AG04450 (cell line): Measurements from ENCODE around the gene CT83. TPM values are rescaled to one million over a fixed set of nuclear protein-coding genes. Genes with fewer than 3 reads are reported as not detected.

Experiments
- CTCF ChIA-PET: fragments of 300-600, 350-600 bp; formaldehyde crosslinking; extraction: SDS; loops from one replicate; lab custom pipeline; 2022; ENCODE audit warnings: antibody characterized with exemption, inconsistent platforms; lab: Charles Lee
- POLR2A ChIA-PET: fragments of 350-600 bp; formaldehyde crosslinking; extraction: SDS; loops from one replicate; lab custom pipeline; 2021; ENCODE audit warnings: antibody characterized with exemption, inconsistent platforms; lab: Yijun Ruan, JAX
- DNase-seq: peaks from one replicate; pipeline ENCODE4 v3.0.0-alpha.2; 2011; ENCODE audit warnings: low read depth, low spot score
- H3K27ac ChIP-seq: one replicate; pipeline ENCODE4 v1.5.1; 2012; ENCODE audit warnings: low read depth, low read length, control low read depth
- H3K27me3 ChIP-seq: one replicate; pipeline ENCODE4 v1.6.0; 2012; ENCODE audit warnings: low read length; ENCODE audit not compliant: control insufficient read depth, insufficient read depth
- H3K4me3 ChIP-seq: 2 replicates; pipeline ENCODE4 v1.5.1; 2011; ENCODE audit warnings: mild to moderate bottlenecking, low read depth, low read length, control low read depth
- H3K9me3 ChIP-seq: 2 replicates; pipeline ENCODE4 v1.5.1; 2012; ENCODE audit warnings: low read length; ENCODE audit not compliant: control insufficient read depth, insufficient read depth
- polyA plus RNA-seq: library from polyadenylated mRNA; depleted of rRNA; stranded (reverse); fragments of >200 nt; gene quantifications from 2 replicates; pipeline ENCODE4 v1.2.3, GENCODE V29; 2011; rRNA removed
- TF ChIP-seq, protein P1 (sequence below): IDR thresholded peaks from 2 replicates; pipeline ENCODE4 v1.5.1; 2011; ENCODE audit warnings: low read depth, low read length, control low read depth, inconsistent platforms

Gene CT83
- polyA plus RNA-seq, 1 experiment: not detected

DNA sequence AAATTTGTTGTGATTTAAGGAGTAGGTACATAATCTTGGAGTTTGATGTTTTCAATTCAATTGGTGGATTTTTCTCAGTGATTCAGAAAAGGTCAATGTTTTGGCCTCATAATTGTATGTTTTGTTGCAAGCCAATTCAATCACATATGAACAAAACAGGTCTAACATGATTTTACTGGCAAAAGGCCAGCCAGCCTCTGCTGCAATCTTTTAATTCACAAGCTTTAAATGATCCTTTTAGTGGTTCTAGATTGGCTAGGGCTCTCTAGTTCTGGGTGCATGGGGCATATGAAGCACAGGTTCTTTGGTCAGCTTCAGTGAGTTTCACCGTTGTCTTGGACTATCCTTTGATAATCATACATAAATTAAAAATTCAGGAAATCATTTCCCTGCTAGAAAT is 45.6 kb downstream of the CT83 start:
- DNase-seq: no peak
- ChIA-PET POLR2A (no interaction called here), CTCF (interaction anchor here (0.5 kb wide), 1 partner anchor 21 kb away, joined by 3 read pairs; no protein-coding TSS in a partner anchor)
- TF ChIP-seq, protein P1, sequence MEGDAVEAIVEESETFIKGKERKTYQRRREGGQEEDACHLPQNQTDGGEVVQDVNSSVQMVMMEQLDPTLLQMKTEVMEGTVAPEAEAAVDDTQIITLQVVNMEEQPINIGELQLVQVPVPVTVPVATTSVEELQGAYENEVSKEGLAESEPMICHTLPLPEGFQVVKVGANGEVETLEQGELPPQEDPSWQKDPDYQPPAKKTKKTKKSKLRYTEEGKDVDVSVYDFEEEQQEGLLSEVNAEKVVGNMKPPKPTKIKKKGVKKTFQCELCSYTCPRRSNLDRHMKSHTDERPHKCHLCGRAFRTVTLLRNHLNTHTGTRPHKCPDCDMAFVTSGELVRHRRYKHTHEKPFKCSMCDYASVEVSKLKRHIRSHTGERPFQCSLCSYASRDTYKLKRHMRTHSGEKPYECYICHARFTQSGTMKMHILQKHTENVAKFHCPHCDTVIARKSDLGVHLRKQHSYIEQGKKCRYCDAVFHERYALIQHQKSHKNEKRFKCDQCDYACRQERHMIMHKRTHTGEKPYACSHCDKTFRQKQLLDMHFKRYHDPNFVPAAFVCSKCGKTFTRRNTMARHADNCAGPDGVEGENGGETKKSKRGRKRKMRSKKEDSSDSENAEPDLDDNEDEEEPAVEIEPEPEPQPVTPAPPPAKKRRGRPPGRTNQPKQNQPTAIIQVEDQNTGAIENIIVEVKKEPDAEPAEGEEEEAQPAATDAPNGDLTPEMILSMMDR: no peak
- Histone ChIP-seq H3K9me3 (no peaks in the 10 kb centered on the region; the same call in 1 of the 2 replicates), H3K27me3 (no peaks in the 10 kb centered on the region), H3K4me3 (no peak overlapping the region), H3K27ac (no peak overlapping the region)

DNA sequence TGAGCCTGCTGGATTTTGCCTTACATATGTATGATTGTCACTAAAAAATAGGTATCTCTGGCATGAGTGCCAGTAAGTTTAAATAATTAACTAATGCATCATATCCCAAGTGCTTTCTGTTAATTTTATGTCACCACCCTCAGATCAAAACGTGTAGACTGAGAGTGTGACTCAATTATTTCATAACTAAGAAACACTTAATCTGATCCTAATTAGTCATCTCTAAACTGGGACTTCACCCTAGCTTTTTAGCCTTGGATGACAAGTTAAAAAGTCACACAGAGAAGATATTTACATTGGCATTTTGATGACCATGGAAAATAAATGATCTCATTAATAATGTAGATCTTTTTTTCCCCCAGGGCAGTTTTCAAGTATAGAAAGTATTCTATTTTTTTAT is 49.5 kb downstream of the CT83 start:
- no peaks in the 10 kb centered on the region for H3K9me3 ChIP-seq
- H3K27ac ChIP-seq: no peak overlapping the region
- H3K27me3 ChIP-seq: no peaks in the 10 kb centered on the region
- CTCF ChIA-PET: no interaction called here
- DNase-seq: no peak
- H3K4me3 ChIP-seq: no peak overlapping the region
- TF ChIP-seq, protein P1: no peak
- POLR2A ChIA-PET: no interaction called here

Other genes starting within 250 kb of the CT83 start
- gene SLC6A14, start 26.4 kb downstream of the CT83 start, polyA plus RNA-seq: not detected in 2 replicates